ENCODE data around the gene SKAP1.

GRCh38 chr17:48465884-48466283 lies 35.9 kb upstream of the SKAP1 start:
- TF ChIP-seq CTCF (IDR thresholded peaks at IDR 0.05; ENCODE audit: insufficient read depth, low read length, poor library complexity, severe bottlenecking) = no peak
- TF ChIP-seq EZH2phosphoT487 (conservative IDR thresholded peaks at IDR 0.05; ENCODE audit: low read length) = no peak

Data from SU-DHL-6 (cell line).